Left lung (tissue), 10 donors: Measurements from ENCODE around the gene ALG13. TPM values are rescaled to one million over a fixed set of nuclear protein-coding genes. Genes with fewer than 3 reads are reported as not detected.

Experiments used
- ATAC-seq: fragments of 200-7000 bp; cut with Tn5 transposase; one replicate; pipeline ENCODE4 v1.9.1; 2020; ENCODE audit warnings: moderate library complexity
- DNase-seq, 4 donors: peaks; one replicate each; pipeline ENCODE4 v3.0.0-alpha.2; 2013 to 2020
- H3K27ac ChIP-seq, 2 donors: fragments of 200-600 bp; sonication (generic) in 1 of 2; one replicate each; pipeline versions ENCODE4 v1.5.0 to v1.8.0; 2020 to 2021
- H3K27me3 ChIP-seq, 2 donors: fragments of 200-600 bp; sonication (generic) in 1 of 2; one replicate each; pipeline versions ENCODE4 v1.5.0 to v1.8.0; 2020 to 2021
- H3K36me3 ChIP-seq, 2 donors: fragments of 200-600 bp; sonication (generic) in 1 of 2; one replicate each; pipeline versions ENCODE4 v1.5.0 to v1.8.0; 2020 to 2021
- H3K4me1 ChIP-seq, 2 donors: fragments of 200-600 bp; one replicate each; pipeline ENCODE4 v1.8.0; 2021
- H3K4me3 ChIP-seq, 2 donors: fragments of 200-600 bp; sonication (generic) in 1 of 2; one replicate each; pipeline versions ENCODE4 v1.5.0 to v1.8.0; 2020 to 2021; ENCODE audit warnings: mild to moderate bottlenecking in 1 of 2
- H3K9me3 ChIP-seq, 2 donors: fragments of 200-600 bp; sonication (generic) in 1 of 2; one replicate each; pipeline versions ENCODE4 v1.5.0 to v1.8.0; 2020 to 2021
- intact Hi-C, 2 donors: fragments of 100-400 bp; cut with DNase I; formaldehyde crosslinking; loops; one replicate each; pipeline versions ENCODE4 v1.11.2 to v1.14.2; 2022
- polyA plus RNA-seq, 6 donors: library from polyadenylated mRNA; unstranded; fragments of 120-200 nt; gene quantifications; one replicate each; pipeline ENCODE4 v1.2.1, GENCODE V29; 2013; ENCODE audit not compliant: insufficient read length in 6 of 6
- total RNA-seq, 2 donors: library from RNA; stranded (reverse); fragmentation: NEBNext Ultra II Directional; extraction: Animal tissue kit (Norgen Biotek cat#: 25700); gene quantifications; one replicate each; pipeline ENCODE4 v1.2.1, GENCODE V29; 2021
- TF ChIP-seq, protein P1 (sequence below), 2 donors: fragments of 200-600 bp; sonication (generic) in 1 of 2; IDR thresholded peaks; one replicate each; pipeline versions ENCODE4 v1.5.0 to v1.8.0; 2021; ENCODE audit warnings: antibody characterized with exemption in 2 of 2
- donor health status: DM: no; HTN: yes; CAD: no.
- donor health status: DM: no; HTN: no; CAD: no.

The ALG13 gene
- total and polyA plus RNA-seq, 8 donors, result 42.4 to 69.6 (median 60.6) TPM

DNA sequence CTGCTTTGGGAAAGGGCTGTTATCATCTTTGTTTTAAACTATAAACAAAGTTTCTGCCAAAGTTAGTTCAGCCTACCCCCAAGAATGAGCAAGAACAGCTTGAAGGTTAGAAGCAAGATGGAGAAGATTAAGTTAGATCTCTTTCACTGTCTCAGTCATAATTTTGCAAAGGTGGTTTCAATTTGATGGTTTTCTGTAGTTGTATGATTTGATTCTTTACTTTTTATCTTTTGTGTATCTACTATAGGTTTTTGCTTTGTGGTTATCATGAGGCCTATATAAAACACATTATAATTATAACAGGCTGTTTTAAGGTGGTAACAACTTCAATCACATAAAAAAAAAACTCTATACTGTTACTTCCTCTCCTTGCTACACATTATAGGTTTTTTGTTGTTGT lies 35.4 kb upstream of the ALG13 start:
- no peak overlapping the region for H3K4me3 ChIP-seq
- no peaks in the 10 kb centered on the region for H3K9me3 ChIP-seq
- DNase-seq, result no peak
- no peak overlapping the region for H3K27ac ChIP-seq
- TF ChIP-seq, protein P1, sequence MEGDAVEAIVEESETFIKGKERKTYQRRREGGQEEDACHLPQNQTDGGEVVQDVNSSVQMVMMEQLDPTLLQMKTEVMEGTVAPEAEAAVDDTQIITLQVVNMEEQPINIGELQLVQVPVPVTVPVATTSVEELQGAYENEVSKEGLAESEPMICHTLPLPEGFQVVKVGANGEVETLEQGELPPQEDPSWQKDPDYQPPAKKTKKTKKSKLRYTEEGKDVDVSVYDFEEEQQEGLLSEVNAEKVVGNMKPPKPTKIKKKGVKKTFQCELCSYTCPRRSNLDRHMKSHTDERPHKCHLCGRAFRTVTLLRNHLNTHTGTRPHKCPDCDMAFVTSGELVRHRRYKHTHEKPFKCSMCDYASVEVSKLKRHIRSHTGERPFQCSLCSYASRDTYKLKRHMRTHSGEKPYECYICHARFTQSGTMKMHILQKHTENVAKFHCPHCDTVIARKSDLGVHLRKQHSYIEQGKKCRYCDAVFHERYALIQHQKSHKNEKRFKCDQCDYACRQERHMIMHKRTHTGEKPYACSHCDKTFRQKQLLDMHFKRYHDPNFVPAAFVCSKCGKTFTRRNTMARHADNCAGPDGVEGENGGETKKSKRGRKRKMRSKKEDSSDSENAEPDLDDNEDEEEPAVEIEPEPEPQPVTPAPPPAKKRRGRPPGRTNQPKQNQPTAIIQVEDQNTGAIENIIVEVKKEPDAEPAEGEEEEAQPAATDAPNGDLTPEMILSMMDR (IDR thresholded peaks at IDR 0.05), result no peak
- no peaks in the 10 kb centered on the region for H3K36me3 ChIP-seq
- H3K4me1 ChIP-seq, result no peaks in the 10 kb centered on the region
- intact Hi-C loops, result no loop called here
- no peaks in the 10 kb centered on the region for H3K27me3 ChIP-seq
- no peak for ATAC-seq

DNA sequence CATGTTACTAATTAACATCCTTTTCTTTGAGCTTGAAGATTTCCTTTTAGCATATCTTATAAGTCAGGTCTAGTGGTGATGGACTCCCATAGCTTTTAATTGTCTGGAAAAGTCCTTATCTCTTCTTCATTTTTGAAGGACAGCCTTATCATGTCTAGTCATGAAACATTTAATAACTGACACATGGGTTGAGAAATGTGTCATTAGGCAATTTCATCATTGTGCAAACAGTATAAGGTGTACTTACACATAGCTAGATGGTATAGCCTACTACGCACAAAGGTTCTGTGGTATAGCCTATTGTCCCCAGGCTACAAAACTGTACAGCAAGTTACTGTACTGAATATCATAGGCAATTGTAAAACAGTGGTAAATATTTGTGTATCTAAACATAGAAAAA lies 34.5 kb upstream of the ALG13 start:
- H3K4me1 ChIP-seq, result no peaks in the 10 kb centered on the region
- TF ChIP-seq, protein P1 (IDR thresholded peaks at IDR 0.05), result no peak
- intact Hi-C loops, result no loop called here
- H3K27me3 ChIP-seq, result no peaks in the 10 kb centered on the region
- DNase-seq, result no peak
- H3K27ac ChIP-seq, result no peak overlapping the region
- no peak for ATAC-seq
- no peaks in the 10 kb centered on the region for H3K36me3 ChIP-seq
- no peaks in the 10 kb centered on the region for H3K9me3 ChIP-seq
- H3K4me3 ChIP-seq, result no peak overlapping the region

DNA sequence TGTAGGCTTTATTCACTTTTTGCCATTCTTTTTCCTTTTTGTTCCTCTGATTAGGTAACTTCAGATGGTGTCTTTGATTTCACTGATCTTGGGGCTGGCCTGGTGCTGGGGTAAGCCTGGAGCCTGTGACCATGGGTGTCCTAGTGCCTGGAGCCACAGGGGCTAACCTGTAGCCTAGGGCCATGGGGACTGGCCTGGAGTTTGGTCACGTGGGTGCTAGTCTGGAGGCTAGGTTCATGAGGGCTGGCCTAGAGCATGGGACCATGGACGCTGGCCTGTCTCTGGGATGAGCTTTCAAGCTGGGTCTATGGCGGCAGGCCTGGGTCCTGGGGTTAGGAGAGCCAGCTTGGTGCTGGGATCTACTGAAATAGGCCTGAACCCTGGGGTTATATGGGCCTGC lies 32.2 kb upstream of the ALG13 start:
- Histone ChIP-seq H3K27me3 (no peaks in the 10 kb centered on the region), H3K27ac (no peak overlapping the region), H3K4me3 (no peak overlapping the region), H3K36me3 (no peaks in the 10 kb centered on the region), H3K4me1 (no peaks in the 10 kb centered on the region), H3K9me3 (no peaks in the 10 kb centered on the region)
- DNase-seq, result no peak
- ATAC-seq, result no peak
- TF ChIP-seq, protein P1 (IDR thresholded peaks at IDR 0.05), result no peak
- intact Hi-C loops, result no loop called here

DNA sequence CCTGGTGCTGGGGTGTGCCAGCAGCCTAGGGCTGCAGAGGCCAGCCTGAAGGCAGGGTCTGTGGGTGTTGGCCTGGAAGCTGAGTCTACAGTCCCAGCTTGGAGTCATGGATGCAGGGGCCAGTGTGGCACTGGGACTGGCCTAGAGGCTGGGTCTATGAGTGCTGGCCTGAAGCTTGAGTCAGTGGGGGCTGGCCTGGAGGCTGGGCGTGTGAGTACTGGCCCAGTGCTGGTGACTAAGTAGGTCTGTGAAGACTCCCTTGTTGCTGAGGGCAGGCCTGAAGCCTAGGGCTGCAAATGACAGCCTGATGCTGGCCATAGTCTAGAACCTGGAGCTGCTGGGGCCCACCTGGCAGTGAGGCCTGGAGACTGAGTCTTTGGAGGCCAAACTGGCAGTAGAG lies 31.3 kb upstream of the ALG13 start:
- H3K9me3 ChIP-seq, result no peaks in the 10 kb centered on the region
- no peak for ATAC-seq

DNA sequence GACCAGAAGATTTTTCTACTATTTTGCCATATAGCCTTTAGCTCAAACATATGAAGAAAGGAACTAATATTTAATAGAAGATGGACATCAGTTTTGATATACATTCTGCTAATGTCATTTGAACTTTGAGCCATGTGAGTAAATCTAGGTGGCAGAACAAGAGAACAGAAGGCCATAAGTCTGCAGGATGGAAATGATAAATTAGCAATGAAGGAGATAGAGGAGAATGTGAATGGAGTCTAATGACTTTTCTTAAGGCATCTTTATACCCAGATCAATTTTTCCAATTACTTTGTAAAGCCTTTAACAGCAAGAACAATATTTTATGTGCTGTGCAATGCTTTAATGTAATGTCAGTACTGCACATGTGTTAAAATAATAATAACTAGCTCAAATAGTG lies 30.1 kb upstream of the ALG13 start:
- DNase-seq, result no peak
- H3K4me1 ChIP-seq, result no peaks in the 10 kb centered on the region
- no peaks in the 10 kb centered on the region for H3K36me3 ChIP-seq
- intact Hi-C loops, result no loop called here
- no peak overlapping the region for H3K4me3 ChIP-seq
- no peak for ATAC-seq
- H3K27me3 ChIP-seq, result no peaks in the 10 kb centered on the region
- H3K27ac ChIP-seq, result no peak overlapping the region
- no peaks in the 10 kb centered on the region for H3K9me3 ChIP-seq
- TF ChIP-seq, protein P1 (IDR thresholded peaks at IDR 0.05), result no peak

More for the DNA sequence above, 31.3 kb upstream of the ALG13 start:
- H3K4me1 ChIP-seq, result no peaks in the 10 kb centered on the region
- intact Hi-C loops, result no loop called here
- no peaks in the 10 kb centered on the region for H3K36me3 ChIP-seq
- DNase-seq, result no peak
- no peak overlapping the region for H3K4me3 ChIP-seq
- TF ChIP-seq, protein P1 (IDR thresholded peaks at IDR 0.05), result no peak
- no peak overlapping the region for H3K27ac ChIP-seq
- H3K27me3 ChIP-seq, result no peaks in the 10 kb centered on the region
